MCF 10A (cell line): Measurements from ENCODE around the gene IRF6. TPM values are rescaled to one million over a fixed set of nuclear protein-coding genes. Genes with fewer than 3 reads are reported as not detected.

Experiments used
- BruUV-seq: library from RNA; stranded (reverse); fragments of 400-500 nt; replicated peaks from 2 replicates; lab custom pipeline; 2021; lab: Mats Ljungman, UMichigan
- CTCF ChIA-PET: fragments of 300-600 bp; sonication (Branson Sonifier 250); formaldehyde crosslinking; extraction: SDS; loops from one replicate; lab custom pipeline; 2021; ENCODE audit warnings: antibody characterized with exemption, inconsistent platforms; lab: Yijun Ruan, JAX
- POLR2A ChIA-PET: fragments of 300-600, 350-650 bp; sonication (Branson Sonifier 250); formaldehyde crosslinking; extraction: SDS; loops from one replicate; lab custom pipeline; 2020; ENCODE audit warnings: antibody characterized with exemption, inconsistent platforms; lab: Yijun Ruan, JAX
- DNase-seq: peaks from one replicate; pipeline ENCODE4 v3.0.0-alpha.2; 2018; ENCODE audit not compliant: unreplicated experiment
- H3K27ac Mint-ChIP-seq: one replicate; pipeline ENCODE4 v1.8.0; 2022; ENCODE audit warnings: mild to moderate bottlenecking, low read depth, mixed read lengths; ENCODE audit not compliant: unreplicated experiment
- H3K27me3 Mint-ChIP-seq: one replicate; pipeline ENCODE4 v1.8.0; 2022; ENCODE audit warnings: mixed read lengths; ENCODE audit not compliant: insufficient read depth, unreplicated experiment
- H3K36me3 Mint-ChIP-seq: one replicate; pipeline ENCODE4 v1.8.0; 2022; ENCODE audit warnings: mild to moderate bottlenecking, moderate library complexity, mixed read lengths; ENCODE audit not compliant: insufficient read depth, unreplicated experiment
- H3K4me1 Mint-ChIP-seq: one replicate; pipeline ENCODE4 v1.8.0; 2022; ENCODE audit warnings: mixed read lengths; ENCODE audit not compliant: insufficient read depth, unreplicated experiment
- H3K4me3 Mint-ChIP-seq: one replicate; pipeline ENCODE4 v1.8.0; 2022; ENCODE audit warnings: mild to moderate bottlenecking, moderate library complexity, mixed read lengths; ENCODE audit not compliant: unreplicated experiment
- H3K9me3 Mint-ChIP-seq: one replicate; pipeline ENCODE4 v1.8.0; 2022; ENCODE audit warnings: mixed read lengths; ENCODE audit not compliant: unreplicated experiment
- CTCF ChIP-seq: fragments of 200-600 bp; IDR thresholded peaks from one replicate; pipeline ENCODE4 v1.8.0; 2022; ENCODE audit warnings: antibody characterized with exemption, mild to moderate bottlenecking; ENCODE audit not compliant: unreplicated experiment
- intact Hi-C: fragments of 100-400 bp; cut with micrococcal nuclease; formaldehyde crosslinking; loops from 2 replicates; pipeline ENCODE4 v1.14.1; 2022
- total RNA-seq: library from RNA; stranded (reverse); gene quantifications from 2 replicates; pipeline ENCODE4 v1.2.3, GENCODE V29; 2022

The IRF6 gene
- total RNA-seq, 1 experiment from 2014 or later, result 106 TPM

DNA sequence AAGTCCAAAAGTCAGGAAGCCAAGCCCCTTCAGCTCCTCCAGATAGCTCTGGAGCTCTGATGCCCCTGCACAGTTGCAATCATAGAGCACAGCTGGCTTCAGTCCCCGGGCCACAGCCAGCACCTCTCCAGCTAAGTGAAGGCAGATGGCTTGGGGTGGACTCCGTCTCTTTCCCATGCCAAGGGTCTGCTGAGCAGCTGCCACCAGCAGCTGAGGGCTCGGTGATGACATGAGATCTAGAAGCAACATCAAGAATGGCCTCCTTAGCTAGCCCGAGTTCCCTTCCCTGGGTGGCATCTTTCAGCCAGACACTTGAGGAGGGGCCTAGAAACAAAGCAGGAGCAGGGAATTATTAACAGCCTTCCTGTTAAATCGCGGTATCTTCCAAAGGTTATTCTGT lies 22.6 kb downstream of the IRF6 start:
- ChIA-PET CTCF (interaction anchor here (0.6 to 7.1 kb wide), 11 partner anchors 9 to 1877 kb away, joined by 3 to 70 read pairs (median 4); partner anchors contain the start of gene UTP25), POLR2A (interaction anchor here (0.7 to 6.2 kb wide), 19 partner anchors 9 to 273 kb away, joined by 3 to 142 read pairs (median 13); partner anchors contain the start of genes IRF6 and UTP25)
- BruUV-seq, result no TSS peak
- H3K4me1 Mint-ChIP-seq, result peaks cover 22% of the 10 kb centered on the region
- peak overlapping the region; percentile 90 for H3K4me3 Mint-ChIP-seq
- intact Hi-C loops, result no loop called here
- H3K9me3 Mint-ChIP-seq, result no peaks in the 10 kb centered on the region
- H3K36me3 Mint-ChIP-seq, result peaks cover 58% of the 10 kb centered on the region
- DNase-seq, result peak; percentile 32
- peak overlapping the region; percentile 96 for H3K27ac Mint-ChIP-seq
- TF ChIP-seq CTCF, result no peak
- H3K27me3 Mint-ChIP-seq, result no peaks in the 10 kb centered on the region

DNA sequence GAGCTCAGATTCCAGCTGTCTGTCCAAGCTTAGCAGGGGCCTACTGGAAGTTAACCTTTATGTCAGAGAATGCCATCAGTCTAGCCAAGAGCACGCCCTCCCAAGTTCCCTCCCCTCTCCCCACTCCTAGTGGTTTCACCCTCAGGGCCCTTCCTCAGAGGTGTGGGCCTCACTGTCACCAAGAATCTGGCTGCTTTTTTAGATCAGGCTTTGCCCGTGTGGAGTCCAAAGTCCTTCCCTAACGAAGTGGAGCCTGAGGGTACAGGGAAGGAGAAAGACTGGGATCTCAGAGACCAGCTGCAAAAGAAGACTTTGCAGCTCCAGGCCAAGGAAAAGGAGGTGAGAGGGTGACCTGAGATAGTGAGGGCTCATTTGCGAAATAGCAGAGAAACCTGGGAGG lies 25.7 kb downstream of the IRF6 start:
- CTCF ChIA-PET, result interaction anchor here (1.0 to 1.4 kb wide), 4 partner anchors 32 to 87 kb away, joined by 3 to 6 read pairs (median 4); no protein-coding TSS in a partner anchor
- Mint-ChIP-seq H3K36me3 (peaks cover 27% of the 10 kb centered on the region), H3K4me3 (no peak overlapping the region), H3K27me3 (no peaks in the 10 kb centered on the region), H3K4me1 (peaks cover 20% of the 10 kb centered on the region), H3K27ac (no peak overlapping the region), H3K9me3 (no peaks in the 10 kb centered on the region)
- intact Hi-C loops, result no loop called here
- POLR2A ChIA-PET, result interaction anchor here (0.7 to 1.3 kb wide), 4 partner anchors 24 to 51 kb away, joined by 3 to 5 read pairs (median 3); partner anchors contain the start of genes IRF6 and UTP25
- BruUV-seq, result no TSS peak
- TF ChIP-seq CTCF, result no peak
- peak; percentile 33 for DNase-seq

DNA sequence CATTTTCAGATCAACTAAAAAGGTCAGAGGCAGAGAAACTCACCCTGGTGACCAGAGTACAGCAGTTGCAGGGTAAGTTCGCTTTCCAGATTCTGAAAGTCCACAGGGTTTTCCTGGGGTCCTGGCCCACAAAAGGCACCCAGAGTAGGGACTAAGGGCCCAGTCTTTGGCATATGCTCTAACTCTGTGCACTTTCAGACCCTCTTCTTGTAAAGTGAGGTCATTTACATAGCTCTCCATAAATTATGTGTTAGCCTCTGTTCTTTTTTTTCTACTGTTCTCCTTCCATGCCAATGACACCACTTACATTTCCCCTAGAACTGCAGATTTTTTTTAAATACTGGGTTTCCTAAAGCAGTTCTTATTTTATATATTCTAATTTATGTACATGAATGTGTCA lies 27.8 kb downstream of the IRF6 start:
- Mint-ChIP-seq H3K27ac (no peak overlapping the region), H3K4me1 (no peaks in the 10 kb centered on the region), H3K9me3 (no peaks in the 10 kb centered on the region)

More for the DNA sequence above, 27.8 kb downstream of the IRF6 start:
- Mint-ChIP-seq H3K27me3 (no peaks in the 10 kb centered on the region), H3K36me3 (peaks cover 12% of the 10 kb centered on the region), H3K4me3 (no peak overlapping the region)
- no peak for TF ChIP-seq CTCF
- no TSS peak for BruUV-seq
- ChIA-PET CTCF (interaction anchor here (0.6 to 1.0 kb wide), 5 partner anchors 30 to 455 kb away, joined by 3 to 5 read pairs (median 4); no protein-coding TSS in a partner anchor), POLR2A (interaction anchor here (0.7 to 1.9 kb wide), 3 partner anchors 9 to 37 kb away, joined by 3 to 8 read pairs (median 3); no protein-coding TSS in a partner anchor)
- no peak for DNase-seq
- intact Hi-C loops, result no loop called here
